ENCODE measurements around the gene OR8B4. TPM values are rescaled to one million over a fixed set of nuclear protein-coding genes. Genes with fewer than 3 reads are reported as not detected.

Gene OR8B4
- total RNA-seq, 2 donors from 2014 or later: not detected

- Histone ChIP-seq H3K4me3 (no peak overlapping the region), H3K27ac (no peak overlapping the region), H3K4me1 (ENCODE audit: control insufficient read depth in 1 of 2, low read depth in 2 of 2) (no peaks in the 10 kb centered on the region), H3K9me3 (no peaks in the 10 kb centered on the region), H3K36me3 (no peaks in the 10 kb centered on the region), H3K27me3 (replicated peaks; ENCODE audit: insufficient read depth) (no peaks in the 10 kb centered on the region)
- no peak for TF ChIP-seq CTCF (IDR thresholded peaks at IDR 0.05)
- no peak for DNase-seq (ENCODE audit: low spot score)
- no peak for ATAC-seq (ENCODE audit: insufficient number of reproducible peaks, low FRiP score, low read depth)
These were observed 22.2 kb upstream of the OR8B4 start for GRCh38 chr11:124446916-124447315.

- TF ChIP-seq CTCF (IDR thresholded peaks at IDR 0.05): no peak
- Histone ChIP-seq H3K27ac (no peak within 1 kb of the TSS), H3K27me3 (replicated peaks; ENCODE audit: insufficient read depth) (no peaks in the 10 kb centered on the region)
These were observed 21.0 kb upstream of the OR8B4 start, which contains the start of gene OR8B8 for GRCh38 chr11:124445646-124446150. Gene OR8B8, minus strand, starts transcription at chr11:124445696. Its CDS starts 4,611 bp downstream, at chr11:124441085.

GRCh38 chr11:124442847-124443246, 18.2 kb upstream of the OR8B4 start:
- TF ChIP-seq CTCF (IDR thresholded peaks at IDR 0.05): no peak
- DNase-seq (ENCODE audit: low spot score) (no peak), ATAC-seq (ENCODE audit: insufficient number of reproducible peaks, low FRiP score, low read depth) (no peak)
- no peak overlapping the region for H3K27ac ChIP-seq
- no peaks in the 10 kb centered on the region for H3K9me3 ChIP-seq
- no peak overlapping the region for H3K4me3 ChIP-seq
- H3K36me3 ChIP-seq: no peaks in the 10 kb centered on the region
- no peaks in the 10 kb centered on the region for H3K27me3 ChIP-seq (replicated peaks; ENCODE audit: insufficient read depth)
- H3K4me1 ChIP-seq (ENCODE audit: control insufficient read depth in 1 of 2, low read depth in 2 of 2): no peaks in the 10 kb centered on the region

More at GRCh38 chr11:124445646-124446150, 21.0 kb upstream of the OR8B4 start, which contains the start of gene OR8B8:
- H3K9me3 ChIP-seq: no peaks in the 10 kb centered on the region
- ATAC-seq (ENCODE audit: insufficient number of reproducible peaks, low FRiP score, low read depth): no peak
- DNase-seq (ENCODE audit: low spot score): no peak
- H3K4me3 ChIP-seq: no peak within 1 kb of the TSS
- H3K36me3 ChIP-seq: no peaks in the 10 kb centered on the region
- no peaks in the 10 kb centered on the region for H3K4me1 ChIP-seq (ENCODE audit: control insufficient read depth in 1 of 2, low read depth in 2 of 2)

GRCh38 chr11:124442442-124442841, 17.8 kb upstream of the OR8B4 start:
- DNase-seq (ENCODE audit: low spot score) (no peak), ATAC-seq (ENCODE audit: insufficient number of reproducible peaks, low FRiP score, low read depth) (no peak)
- no peaks in the 10 kb centered on the region for H3K9me3 ChIP-seq
- no peak for TF ChIP-seq CTCF (IDR thresholded peaks at IDR 0.05)
- H3K27me3 ChIP-seq (replicated peaks; ENCODE audit: insufficient read depth): no peaks in the 10 kb centered on the region
- no peaks in the 10 kb centered on the region for H3K36me3 ChIP-seq
- no peak overlapping the region for H3K27ac ChIP-seq
- no peak overlapping the region for H3K4me3 ChIP-seq
- no peaks in the 10 kb centered on the region for H3K4me1 ChIP-seq (ENCODE audit: control insufficient read depth in 1 of 2, low read depth in 2 of 2)

GRCh38 chr11:124441519-124441918, 16.8 kb upstream of the OR8B4 start:
- ATAC-seq (ENCODE audit: insufficient number of reproducible peaks, low FRiP score, low read depth) (no peak), DNase-seq (ENCODE audit: low spot score) (no peak)
- Histone ChIP-seq H3K27me3 (replicated peaks; ENCODE audit: insufficient read depth) (no peaks in the 10 kb centered on the region), H3K4me1 (ENCODE audit: control insufficient read depth in 1 of 2, low read depth in 2 of 2) (no peaks in the 10 kb centered on the region), H3K27ac (no peak overlapping the region), H3K9me3 (no peaks in the 10 kb centered on the region), H3K4me3 (no peak overlapping the region), H3K36me3 (no peaks in the 10 kb centered on the region)
- TF ChIP-seq CTCF (IDR thresholded peaks at IDR 0.05): no peak
